ENCODE measurements around the gene ALPI.

ALPI gene

GRCh38 chr2:232447091-232447620 is 8.8 kb upstream of the ALPI start:
- no peak for TF ChIP-seq ZNF549 (tag by site-specific recombination; IDR thresholded peaks at IDR 0.05)
- no peak for TF ChIP-seq ZNF394 (tag by site-specific recombination; IDR thresholded peaks at IDR 0.05; ENCODE audit: borderline replicate concordance)
- no peak for TF ChIP-seq ZNF768 (tag by site-specific recombination; IDR thresholded peaks at IDR 0.05)
- no peak for TF ChIP-seq ZNF664 (tag by site-specific recombination; IDR thresholded peaks at IDR 0.05)
- TF ChIP-seq SCRT2 (tag by site-specific recombination; IDR thresholded peaks at IDR 0.05) = no peak
- TF ChIP-seq EGR2 (tag by site-specific recombination; IDR thresholded peaks at IDR 0.05; ENCODE audit: low read depth) = no peak
- TF ChIP-seq ZNF658 (tag by site-specific recombination; IDR thresholded peaks at IDR 0.05) = no peak
- no peak for TF ChIP-seq ZNF76 (tag by site-specific recombination; IDR thresholded peaks at IDR 0.05; ENCODE audit: borderline replicate concordance, low read depth)
- no peak for TF ChIP-seq ZNF221 (tag by site-specific recombination; IDR thresholded peaks at IDR 0.05; ENCODE audit: borderline replicate concordance)
- no peak for TF ChIP-seq ZNF501 (tag by site-specific recombination; IDR thresholded peaks at IDR 0.05)
- TF ChIP-seq ZNF530 (tag by site-specific recombination; IDR thresholded peaks at IDR 0.05; ENCODE audit: low read depth) = no peak
- Histone ChIP-seq H3K4me1 (ENCODE audit: control insufficient read depth, insufficient read depth, low read length) (no peaks in the 10 kb centered on the region), H3K9me3 (ENCODE audit: control insufficient read depth, insufficient read depth, low read depth, low read length) (no peaks in the 10 kb centered on the region), H3K36me3 (ENCODE audit: control insufficient read depth in 2 of 2, insufficient read depth in 1 of 2, low read length in 2 of 2) (no peaks in the 10 kb centered on the region), H3K4me3 (ENCODE audit: low read depth, low read length) (no peak overlapping the region), H3K27ac (ENCODE audit: extremely low read depth, low read depth, low read length) (no peak overlapping the region)
- ChIA-PET POLR2A (no interaction called here), CTCF (interaction anchor here (0.6 to 4.0 kb wide), 18 partner anchors 10 to 582 kb away, joined by 3 to 77 read pairs (median 4); partner anchors contain the start of gene PRSS56)

- POLR2A ChIA-PET = interaction anchor here (0.6 kb wide), 1 partner anchor 530 kb away, joined by 6 read pairs; no protein-coding TSS in a partner anchor
- Histone ChIP-seq H3K9me3 (ENCODE audit: control insufficient read depth, insufficient read depth, low read depth, low read length) (no peaks in the 10 kb centered on the region), H3K4me1 (ENCODE audit: control insufficient read depth, insufficient read depth, low read length) (no peaks in the 10 kb centered on the region), H3K27ac (ENCODE audit: extremely low read depth, low read depth, low read length) (no peak overlapping the region), H3K36me3 (ENCODE audit: control insufficient read depth in 2 of 2, insufficient read depth in 1 of 2, low read length in 2 of 2) (no peaks in the 10 kb centered on the region), H3K4me3 (ENCODE audit: low read depth, low read length) (no peak overlapping the region)
- TF ChIP-seq ZNF335 (tag by site-specific recombination; conservative IDR thresholded peaks at IDR 0.05) (no peak), ZNF280D (tag by site-specific recombination; IDR thresholded peaks at IDR 0.05) (no peak), ZBTB20 (tag by site-specific recombination; IDR thresholded peaks at IDR 0.05) (no peak), PATZ1 (tag by site-specific recombination; IDR thresholded peaks at IDR 0.05) (no peak), IKZF3 (tag by site-specific recombination; IDR thresholded peaks at IDR 0.05) (no peak)
- CTCF ChIA-PET = interaction anchor here (0.7 to 4.0 kb wide), 9 partner anchors 13 to 178 kb away, joined by 3 to 77 read pairs (median 7); partner anchors contain the start of gene PRSS56
Measured at GRCh38 chr2:232447638-232448303, 8.2 kb upstream of the ALPI start.
